Stimulated activated CD4-positive, alpha-beta T cell treated with anti-CD3 and anti-CD28 coated beads, TNF-alpha, amount 100 ng/mL, for 4 hours (primary cell): ENCODE data around the gene DNAAF5.

Experiments used
- DNase-seq, 3 experiments: peaks; one replicate each; pipeline ENCODE4 v3.0.0-alpha.2; 2020; ENCODE audit warnings: low read depth in 3 of 3

DNAAF5 gene

DNA sequence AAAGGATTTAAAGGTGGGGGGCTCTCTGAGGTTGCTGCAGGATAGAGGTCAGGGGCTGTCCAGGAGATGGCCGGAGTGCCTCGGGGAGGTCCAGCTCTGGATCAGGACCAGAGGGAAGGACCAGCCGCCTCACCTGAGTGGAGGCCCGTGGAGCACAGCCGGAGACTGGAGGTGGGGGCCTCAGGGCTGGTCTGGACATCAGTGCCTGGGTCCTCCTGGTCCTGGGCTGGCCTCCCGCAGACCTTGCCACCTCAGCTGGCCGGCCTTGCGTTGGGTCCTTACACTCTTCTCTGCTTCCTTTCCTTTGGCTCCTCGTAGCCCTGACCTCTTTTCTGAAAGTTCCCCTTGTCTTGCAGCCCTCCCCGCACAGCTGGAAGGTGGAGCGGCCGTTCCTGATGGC lies 107.8 kb downstream of the DNAAF5 start:
- DNase-seq, result no peak

DNA sequence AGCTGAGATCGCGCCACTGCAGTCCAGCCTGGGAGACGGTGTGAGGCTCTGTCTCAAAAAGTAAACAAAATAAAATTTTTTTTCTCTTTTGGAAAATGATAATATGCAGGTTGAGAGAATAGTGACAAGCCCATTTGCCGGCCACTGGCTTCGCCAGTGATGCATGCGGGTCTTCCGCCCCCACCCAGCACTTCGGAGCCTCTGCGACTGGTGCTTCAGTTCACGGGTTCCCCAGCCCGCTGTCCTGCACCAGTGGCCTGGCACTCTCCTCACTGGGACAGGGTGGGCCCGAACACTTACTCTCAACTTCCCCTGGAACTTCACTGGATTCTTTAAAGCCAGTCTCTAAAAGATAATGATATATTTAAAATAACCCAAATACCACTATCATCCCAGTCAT lies 108.5 kb downstream of the DNAAF5 start:
- DNase-seq, result no peak

DNA sequence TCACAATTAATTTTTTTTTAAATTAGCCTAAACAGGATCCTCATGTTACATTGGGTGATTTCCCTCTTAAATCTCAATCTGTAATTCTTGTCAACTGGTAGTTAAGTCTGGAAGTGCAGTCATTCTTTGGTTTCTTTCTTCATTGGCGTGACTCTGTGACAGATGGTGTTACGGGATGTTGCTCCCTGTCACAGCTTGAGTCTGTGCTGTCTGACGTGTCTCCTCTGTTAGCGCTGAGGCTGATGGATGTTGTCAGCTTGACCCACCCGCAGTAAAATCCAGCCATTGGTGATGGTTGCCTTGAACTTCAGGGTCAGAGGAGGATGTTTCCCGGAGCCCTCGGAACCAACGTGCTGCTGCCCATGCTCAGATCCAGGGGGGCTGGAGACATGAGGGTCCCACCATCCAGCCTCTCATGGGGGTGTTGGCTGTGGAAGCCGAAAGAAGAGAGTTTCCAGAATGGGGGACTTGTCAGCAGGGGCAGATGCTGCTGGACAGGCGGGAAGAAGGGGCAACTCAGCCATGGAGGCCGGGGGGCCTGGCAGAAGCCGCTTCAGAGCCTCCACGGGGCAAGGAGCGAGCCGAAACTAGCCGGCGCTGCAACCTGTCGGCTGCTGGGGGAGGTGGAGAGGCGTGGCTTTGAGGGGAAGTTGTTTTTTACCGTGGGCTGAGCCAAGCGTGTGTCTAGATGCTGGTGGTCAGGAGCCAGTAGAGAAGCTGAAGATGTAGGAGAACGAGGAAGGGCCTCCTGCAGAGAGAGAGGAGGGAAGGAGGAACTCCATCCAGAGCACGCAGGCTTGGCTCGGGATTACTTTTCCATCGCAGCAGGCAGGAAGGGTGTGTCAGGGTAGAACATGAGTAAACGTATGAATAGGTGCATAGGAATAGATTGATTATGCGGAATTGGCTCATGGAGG lies 109.2 kb downstream of the DNAAF5 start:
- no peak for DNase-seq
